ENCODE measurements around the gene TMEM82. TPM values are rescaled to one million over a fixed set of nuclear protein-coding genes. Genes with fewer than 3 reads are reported as not detected.
A peak's percentile ranks its signal among the peaks of the same experiment; 100 is the strongest.

Gene TMEM82
- total and polyA plus RNA-seq, 9 of the 15 experiments (the other 6 are each of a cell fraction or from before 2014, with no cell fraction given): not detected

DNA sequence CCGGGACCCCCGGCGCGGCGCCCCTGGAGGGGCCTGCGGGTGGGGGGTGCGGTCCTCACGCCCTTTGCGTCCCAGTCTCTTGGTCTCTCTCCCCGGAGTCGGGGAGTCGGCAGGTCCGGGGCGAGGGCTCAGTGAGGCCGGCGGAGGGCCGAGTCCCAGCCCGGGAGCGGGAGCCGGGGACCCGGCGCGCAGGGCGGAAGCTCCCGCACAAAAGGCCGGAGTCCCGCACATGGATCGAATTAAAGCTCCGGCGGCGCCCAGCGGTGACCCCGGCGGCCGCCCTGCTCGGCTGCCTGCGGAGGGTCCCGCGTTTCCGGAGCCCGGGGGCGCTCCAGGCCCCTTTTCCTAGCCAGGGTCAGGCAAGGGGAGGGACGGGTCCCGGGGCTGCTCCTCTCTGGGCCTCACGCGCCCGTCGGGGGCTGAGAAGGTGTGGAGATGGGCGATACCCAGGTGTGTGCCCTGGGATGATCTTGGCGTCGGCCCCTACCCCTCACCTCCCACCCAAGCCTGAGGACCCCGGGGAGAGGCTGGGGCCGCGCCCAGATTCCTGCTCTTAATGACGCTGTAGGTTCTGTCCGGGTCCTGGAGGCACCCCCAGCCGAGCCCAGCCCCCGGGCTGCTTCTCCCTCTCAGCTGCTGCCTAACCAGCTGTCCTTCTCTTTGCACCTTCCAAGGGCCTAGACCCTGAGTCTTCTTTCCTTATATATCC is 16.8 kb downstream of the TMEM82 start:
- peaks cover 9% of the 10 kb centered on the region for H4K20me1 ChIP-seq (replicated peaks; ENCODE audit: control insufficient read depth, insufficient read depth, low read length)
- H3K9me1 ChIP-seq (ENCODE audit: control insufficient read depth, insufficient read depth, low read length): no peaks in the 10 kb centered on the region
- no peaks in the 10 kb centered on the region for H3K9me3 ChIP-seq (replicated peaks; ENCODE audit: control insufficient read depth, insufficient read depth, low read depth, low read length)
- H3K27ac ChIP-seq (ENCODE audit: extremely low read depth, low read depth, low read length): no peak overlapping the region
- H3K4me2 ChIP-seq (ENCODE audit: insufficient read depth, low read length): no peak overlapping the region
- no peak for FAIRE-seq
- intact Hi-C loops (cut with micrococcal nuclease): no loop called here
- CTCF ChIA-PET (ENCODE audit: low intra/inter-chr PET ratio): no interaction called here
- no peak overlapping the region for H2AFZ ChIP-seq (ENCODE audit: low read depth, low read length)
- H3K9ac ChIP-seq (ENCODE audit: insufficient read depth in 1 of 2, low read depth in 2 of 2, low read length in 2 of 2): 0 out of 4 replicates have a peak overlapping the region, but pooled peaks of 1 of the 2 experiments have one; percentile 1
- H3K36me3 ChIP-seq (ENCODE audit: control insufficient read depth, insufficient read depth, low read length): no peaks in the 10 kb centered on the region
- H3K4me3 ChIP-seq: no peak overlapping the region
- peak; percentile 10; the same call in 2 of the 3 replicates for ATAC-seq
- peaks cover 26 to 60% of the 10 kb centered on the region in 2 experiments; a peak in 4 of 5 replicates for H3K27me3 ChIP-seq (ENCODE audit: control insufficient read depth in 2 of 2, insufficient read depth in 2 of 2, low read length in 2 of 2)
- peaks cover 15 to 37% of the 10 kb centered on the region in 2 experiments; a peak in 4 of 5 replicates for H3K4me1 ChIP-seq (replicated peaks in 1 of 2; ENCODE audit: control insufficient read depth in 2 of 2, insufficient read depth in 2 of 2, low read length in 2 of 2)
- no peaks in the 10 kb centered on the region for H3K79me2 ChIP-seq (ENCODE audit: control insufficient read depth, insufficient read depth, low read length)
- no peak for TF ChIP-seq SPI1 (IDR thresholded peaks at IDR 0.05; ENCODE audit: borderline replicate concordance, low read depth, low read length)
- TF ChIP-seq, protein P1, sequence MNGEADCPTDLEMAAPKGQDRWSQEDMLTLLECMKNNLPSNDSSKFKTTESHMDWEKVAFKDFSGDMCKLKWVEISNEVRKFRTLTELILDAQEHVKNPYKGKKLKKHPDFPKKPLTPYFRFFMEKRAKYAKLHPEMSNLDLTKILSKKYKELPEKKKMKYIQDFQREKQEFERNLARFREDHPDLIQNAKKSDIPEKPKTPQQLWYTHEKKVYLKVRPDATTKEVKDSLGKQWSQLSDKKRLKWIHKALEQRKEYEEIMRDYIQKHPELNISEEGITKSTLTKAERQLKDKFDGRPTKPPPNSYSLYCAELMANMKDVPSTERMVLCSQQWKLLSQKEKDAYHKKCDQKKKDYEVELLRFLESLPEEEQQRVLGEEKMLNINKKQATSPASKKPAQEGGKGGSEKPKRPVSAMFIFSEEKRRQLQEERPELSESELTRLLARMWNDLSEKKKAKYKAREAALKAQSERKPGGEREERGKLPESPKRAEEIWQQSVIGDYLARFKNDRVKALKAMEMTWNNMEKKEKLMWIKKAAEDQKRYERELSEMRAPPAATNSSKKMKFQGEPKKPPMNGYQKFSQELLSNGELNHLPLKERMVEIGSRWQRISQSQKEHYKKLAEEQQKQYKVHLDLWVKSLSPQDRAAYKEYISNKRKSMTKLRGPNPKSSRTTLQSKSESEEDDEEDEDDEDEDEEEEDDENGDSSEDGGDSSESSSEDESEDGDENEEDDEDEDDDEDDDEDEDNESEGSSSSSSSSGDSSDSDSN (IDR thresholded peaks at IDR 0.05; ENCODE audit: borderline replicate concordance in 1 of 2, low read depth in 2 of 2, low read length in 2 of 2): peak in 1 of 2 experiments; percentile 82; a peak in 1 of 4 replicates
- in situ Hi-C loops (cut with MboI): no loop called here
- DNase-seq (ENCODE audit: extremely low read depth in 1 of 4, low spot score in 3 of 4): peak in 1 of 4 experiments; percentile 41
- BruUV-seq (replicated peaks): no TSS peak
- 27% methylated on average over 40 of the region's 58 CpGs for WGBS (ENCODE audit: insufficient coverage, low coverage, missing lambda C conversion rate)
- POLR2A ChIA-PET: interaction anchor here (0.7 kb wide), 1 partner anchor 20 kb away, joined by 3 read pairs; no protein-coding TSS in a partner anchor
